Fibroblast of pulmonary artery (primary cell): ENCODE measurements around the gene AZIN2.

Source experiments
- DNase-seq: peaks from one replicate; pipeline ENCODE4 v3.0.0-alpha.2; 2010; ENCODE audit warnings: low read depth
- H3K4me3 ChIP-seq: replicated peaks from 2 replicates; pipeline ENCODE4 v1.5.1; 2011; ENCODE audit warnings: low read depth, mild to moderate bottlenecking, control low read depth, low read length, moderate library complexity
- TF ChIP-seq, protein P1 (sequence below): IDR thresholded peaks from 2 replicates; pipeline ENCODE4 v1.5.1; 2011; ENCODE audit warnings: mild to moderate bottlenecking, control low read depth, low read length, inconsistent platforms; ENCODE audit errors: missing control alignments

AZIN2 gene

DNA sequence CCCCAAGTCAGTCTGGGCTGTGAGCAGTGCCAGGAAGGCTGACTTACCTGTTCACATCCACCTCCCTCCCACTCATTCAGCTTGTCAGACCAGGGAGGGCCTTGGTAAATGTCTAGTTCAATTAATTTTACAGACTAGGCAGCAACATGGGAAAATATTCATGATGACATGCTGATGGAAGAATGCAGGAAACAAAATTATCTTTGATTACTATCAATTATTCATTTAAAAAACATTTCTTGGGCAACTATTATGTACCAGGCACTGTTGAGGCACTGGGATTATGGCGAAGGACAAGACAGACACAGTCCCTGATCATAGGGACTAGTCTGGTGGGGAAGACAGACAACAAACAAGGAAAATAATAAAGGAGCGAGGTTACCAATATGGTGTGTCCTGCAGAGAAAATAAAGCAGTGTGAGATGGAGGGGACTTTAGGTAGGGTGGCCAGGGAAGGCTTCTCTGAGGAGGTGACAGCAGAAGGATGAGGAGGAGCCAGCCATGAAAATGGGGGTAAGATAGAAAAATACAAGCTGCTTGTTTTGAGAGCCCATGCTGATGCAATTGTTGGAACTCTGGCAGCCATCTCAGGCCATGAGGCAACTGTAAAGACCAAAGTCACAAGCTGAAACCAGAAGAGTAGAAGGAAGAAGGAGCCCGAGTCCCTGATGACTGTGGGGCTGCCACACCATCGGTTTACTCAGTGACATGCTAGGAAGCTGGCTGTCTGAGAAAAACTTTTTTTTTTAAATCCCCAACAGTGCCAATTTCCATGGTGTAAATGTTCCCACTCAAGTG is 86.9 kb downstream of the AZIN2 start:
- no peak overlapping the region for H3K4me3 ChIP-seq
- no peak for DNase-seq
- TF ChIP-seq, protein P1, sequence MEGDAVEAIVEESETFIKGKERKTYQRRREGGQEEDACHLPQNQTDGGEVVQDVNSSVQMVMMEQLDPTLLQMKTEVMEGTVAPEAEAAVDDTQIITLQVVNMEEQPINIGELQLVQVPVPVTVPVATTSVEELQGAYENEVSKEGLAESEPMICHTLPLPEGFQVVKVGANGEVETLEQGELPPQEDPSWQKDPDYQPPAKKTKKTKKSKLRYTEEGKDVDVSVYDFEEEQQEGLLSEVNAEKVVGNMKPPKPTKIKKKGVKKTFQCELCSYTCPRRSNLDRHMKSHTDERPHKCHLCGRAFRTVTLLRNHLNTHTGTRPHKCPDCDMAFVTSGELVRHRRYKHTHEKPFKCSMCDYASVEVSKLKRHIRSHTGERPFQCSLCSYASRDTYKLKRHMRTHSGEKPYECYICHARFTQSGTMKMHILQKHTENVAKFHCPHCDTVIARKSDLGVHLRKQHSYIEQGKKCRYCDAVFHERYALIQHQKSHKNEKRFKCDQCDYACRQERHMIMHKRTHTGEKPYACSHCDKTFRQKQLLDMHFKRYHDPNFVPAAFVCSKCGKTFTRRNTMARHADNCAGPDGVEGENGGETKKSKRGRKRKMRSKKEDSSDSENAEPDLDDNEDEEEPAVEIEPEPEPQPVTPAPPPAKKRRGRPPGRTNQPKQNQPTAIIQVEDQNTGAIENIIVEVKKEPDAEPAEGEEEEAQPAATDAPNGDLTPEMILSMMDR: no peak

DNA sequence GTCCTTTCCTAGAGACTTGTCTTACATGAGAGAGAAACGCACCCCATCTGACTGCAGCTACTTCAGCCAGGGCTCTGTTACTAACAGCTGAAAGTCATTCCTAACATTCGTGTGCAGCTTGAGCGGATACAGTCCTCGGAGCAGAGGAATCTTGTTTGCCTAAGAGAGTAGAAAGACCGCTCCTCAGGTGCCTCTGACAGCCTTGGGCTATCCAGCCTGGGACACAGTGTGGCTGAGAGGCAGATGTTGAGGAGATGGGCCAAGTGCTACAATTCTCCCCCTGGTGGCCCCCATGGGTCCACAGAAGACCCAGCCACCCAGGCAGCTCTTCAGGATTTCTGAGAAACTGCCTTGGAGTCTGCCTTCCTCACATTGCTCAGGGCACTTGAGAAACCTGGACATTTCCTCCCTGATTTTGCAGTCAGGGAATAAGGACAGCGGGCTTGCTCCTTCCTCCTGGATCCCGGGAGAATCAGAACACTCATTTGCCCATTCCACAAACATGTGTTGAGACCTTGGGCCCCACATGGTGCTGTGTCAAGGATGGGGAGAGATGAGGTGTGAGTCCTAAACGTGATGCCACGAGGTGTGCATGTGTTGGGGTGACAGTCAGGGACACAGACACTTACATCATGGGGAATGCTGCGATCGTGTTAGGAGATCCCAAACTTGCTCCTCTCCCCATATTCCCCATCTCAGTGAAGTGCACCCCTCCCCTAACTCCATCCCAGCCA is 87.8 kb downstream of the AZIN2 start:
- H3K4me3 ChIP-seq: no peak overlapping the region
- no peak for DNase-seq
- TF ChIP-seq, protein P1: no peak

DNA sequence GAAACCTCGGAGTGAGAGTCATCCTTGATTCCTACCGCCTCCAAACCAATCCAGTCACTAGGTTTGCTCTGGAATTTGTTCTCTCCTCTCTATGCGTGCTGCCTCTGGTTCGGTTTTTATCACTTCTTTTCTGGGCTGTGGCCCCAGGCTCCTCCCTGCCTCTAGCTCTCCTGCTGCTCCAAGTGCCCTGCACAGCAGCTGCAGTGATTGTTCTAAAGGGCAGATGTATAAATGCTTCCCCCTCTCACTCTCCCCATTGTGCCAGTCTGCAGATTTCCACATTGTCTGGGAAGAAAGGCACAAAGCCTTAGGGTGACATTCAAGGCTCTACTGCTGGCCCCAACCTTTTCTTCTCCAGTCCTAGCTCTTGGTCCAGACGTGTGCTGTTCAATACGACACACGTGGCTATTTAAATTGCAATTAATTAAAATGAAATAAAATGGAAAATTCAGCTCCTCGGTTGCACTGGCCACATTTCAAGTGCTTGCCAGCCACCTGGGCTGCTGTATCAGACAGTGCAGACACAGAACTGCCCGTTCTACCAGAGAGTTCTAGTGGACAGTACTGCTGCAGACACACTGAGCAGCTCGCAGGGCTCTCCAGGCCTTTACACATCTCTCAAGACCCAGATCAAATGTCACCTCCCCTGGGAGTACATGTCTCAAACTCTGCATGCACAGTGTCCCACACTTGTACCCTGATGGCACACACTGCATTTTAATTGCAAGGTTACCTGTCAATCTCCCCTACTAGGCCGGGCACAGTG is 88.5 kb downstream of the AZIN2 start:
- peak; percentile 20 for DNase-seq
- TF ChIP-seq, protein P1: no peak

More for the DNA sequence above, 88.5 kb downstream of the AZIN2 start:
- H3K4me3 ChIP-seq: no peak overlapping the region
